HG02763 (cell line): ENCODE results near the gene NUSAP1.
"Not testable (repeated sequence)": the region's sequence is repeated elsewhere in the genome, so short reads cannot be mapped to it uniquely, and the experiment has no call there.

Source experiments
- ATAC-seq: cut with Tn5 transposase; IDR thresholded peaks from one replicate; pipeline ENCODE4 v1.9.1; 2021; ENCODE audit warnings: mild to moderate bottlenecking, moderate library complexity; ENCODE audit not compliant: unreplicated experiment

Gene NUSAP1

GRCh38 chr15:41408234-41408641, 75.6 kb downstream of the NUSAP1 start:
- no peak for ATAC-seq

- ATAC-seq, result no peak
These were observed 78.3 kb downstream of the NUSAP1 start for GRCh38 chr15:41411031-41411430.

GRCh38 chr15:41411441-41411840, 78.8 kb downstream of the NUSAP1 start:
- no peak for ATAC-seq

GRCh38 chr15:41416128-41416741, 83.6 kb downstream of the NUSAP1 start:
- peak; percentile 5 for ATAC-seq

- ATAC-seq, result peak; percentile 77
These were observed 84.2 kb downstream of the NUSAP1 start, which contains the start of gene RTF1 for GRCh38 chr15:41416742-41417417. Gene RTF1, plus strand, starts transcription at chr15:41417095. Its CDS starts 21 bp downstream, at chr15:41417116.

- ATAC-seq, result peak; percentile 40
These were observed 84.9 kb downstream of the NUSAP1 start for GRCh38 chr15:41417418-41418195.

GRCh38 chr15:41423979-41424659, 91.4 kb downstream of the NUSAP1 start:
- ATAC-seq, result peak; percentile 60

GRCh38 chr15:41424809-41425208, 92.1 kb downstream of the NUSAP1 start:
- ATAC-seq, result no peak

- not testable (repeated sequence) for ATAC-seq
These were observed 93.2 kb downstream of the NUSAP1 start for GRCh38 chr15:41425907-41426306.

- ATAC-seq, result no peak
These were observed 96.6 kb downstream of the NUSAP1 start for GRCh38 chr15:41429003-41429890.
